Calu3 (cell line): ENCODE results near the gene OR11A1. TPM values are rescaled to one million over a fixed set of nuclear protein-coding genes. Genes with fewer than 3 reads are reported as not detected.

ENCODE experiments used
- BruUV-seq: library from RNA; stranded (reverse); fragments of 400-500 nt; replicated peaks from 2 replicates; lab custom pipeline; 2021; lab: Mats Ljungman, UMichigan
- CTCF ChIA-PET: fragments of 300-600 bp; sonication (Branson Sonifier 250); formaldehyde crosslinking; loops from one replicate; lab custom pipeline; 2022; ENCODE audit warnings: antibody characterized with exemption; lab: Charles Lee
- DNase-seq: peaks from one replicate; pipeline ENCODE4 v3.0.0; 2022
- H3K27ac Mint-ChIP-seq: one replicate; pipeline ENCODE4 v1.8.0; 2022; ENCODE audit warnings: mixed read lengths; ENCODE audit not compliant: unreplicated experiment
- H3K27me3 Mint-ChIP-seq: one replicate; pipeline ENCODE4 v1.8.0; 2022; ENCODE audit warnings: mixed read lengths; ENCODE audit not compliant: unreplicated experiment
- H3K36me3 Mint-ChIP-seq: one replicate; pipeline ENCODE4 v1.8.0; 2022; ENCODE audit warnings: mild to moderate bottlenecking, moderate library complexity, mixed read lengths; ENCODE audit not compliant: insufficient read depth, unreplicated experiment
- H3K4me1 Mint-ChIP-seq: one replicate; pipeline ENCODE4 v1.8.0; 2022; ENCODE audit warnings: mild to moderate bottlenecking, low read depth, mixed read lengths; ENCODE audit not compliant: unreplicated experiment
- H3K4me3 Mint-ChIP-seq: one replicate; pipeline ENCODE4 v1.8.0; 2022; ENCODE audit warnings: mild to moderate bottlenecking, low read depth, moderate library complexity, mixed read lengths; ENCODE audit not compliant: unreplicated experiment
- H3K9me3 Mint-ChIP-seq: one replicate; pipeline ENCODE4 v1.8.0; 2022; ENCODE audit warnings: low read depth, mixed read lengths; ENCODE audit not compliant: unreplicated experiment
- CTCF ChIP-seq: fragments of 200-600 bp; IDR thresholded peaks from one replicate; pipeline ENCODE4 v1.8.0; 2022; ENCODE audit warnings: antibody characterized with exemption; ENCODE audit not compliant: unreplicated experiment
- intact Hi-C: fragments of 100-400 bp; cut with micrococcal nuclease; formaldehyde crosslinking; loops from one replicate; pipeline ENCODE4 v1.10.0; 2022; ENCODE audit not compliant: unreplicated experiment
- total RNA-seq: library from RNA; stranded (reverse); gene quantifications from 2 replicates; pipeline ENCODE4 v1.2.3, GENCODE V29; 2022

OR11A1 gene
- total RNA-seq, 1 experiment from 2014 or later = not detected

GRCh38 chr6:29395331-29395730 lies 61.5 kb downstream of the OR11A1 start, which contains the start of gene OR12D2:
TSS of gene OR12D2 (plus strand) at chr6:29395631. CDS start at chr6:29396700, 1,069 bp downstream.
- Mint-ChIP-seq H3K4me1 (no peaks in the 10 kb centered on the region), H3K27me3 (no peaks in the 10 kb centered on the region), H3K4me3 (no peak within 1 kb of the TSS), H3K27ac (no peak within 1 kb of the TSS), H3K36me3 (no peaks in the 10 kb centered on the region), H3K9me3 (no peaks in the 10 kb centered on the region)
- CTCF ChIA-PET = no interaction called here
- TF ChIP-seq CTCF = no peak
- intact Hi-C loops = no loop called here
- no peak for DNase-seq
- no TSS peak for BruUV-seq

- Mint-ChIP-seq H3K4me1 (no peaks in the 10 kb centered on the region), H3K4me3 (no peak overlapping the region), H3K36me3 (no peaks in the 10 kb centered on the region), H3K27me3 (no peaks in the 10 kb centered on the region), H3K27ac (no peak overlapping the region), H3K9me3 (peaks cover 4% of the 10 kb centered on the region)
- no peak for TF ChIP-seq CTCF
- no peak for DNase-seq
- intact Hi-C loops = no loop called here
- no TSS peak for BruUV-seq
- CTCF ChIA-PET = interaction anchor here (0.7 kb wide), 1 partner anchor 122 kb away, joined by 3 read pairs; no protein-coding TSS in a partner anchor
Observed at GRCh38 chr6:29388533-29388932, 68.3 kb downstream of the OR11A1 start.

GRCh38 chr6:29376003-29376402 lies 80.9 kb downstream of the OR11A1 start:
- Mint-ChIP-seq H3K36me3 (no peaks in the 10 kb centered on the region), H3K4me3 (no peak overlapping the region), H3K4me1 (no peaks in the 10 kb centered on the region), H3K9me3 (no peaks in the 10 kb centered on the region), H3K27me3 (no peaks in the 10 kb centered on the region), H3K27ac (no peak overlapping the region)
- no peak for TF ChIP-seq CTCF
- DNase-seq = peak; percentile 29
- CTCF ChIA-PET = interaction anchor here (0.6 to 1.4 kb wide), 6 partner anchors 18 to 277 kb away, joined by 3 to 5 read pairs (median 3); no protein-coding TSS in a partner anchor
- intact Hi-C loops = loop anchor here (1.0 to 5.0 kb wide), 3 partner anchors 213 to 321 kb away; no protein-coding TSS in a partner anchor
- no TSS peak for BruUV-seq

Other genes with a start within 250 kb of the OR11A1 start
- not detected in 2 replicates for gene OR14J1, start 155.4 kb downstream of the OR11A1 start, total RNA-seq
- gene OR5V1, start 88.2 kb downstream of the OR11A1 start, total RNA-seq = not detected in 2 replicates
- gene OR12D3, start 81.8 kb downstream of the OR11A1 start, total RNA-seq = not detected in 2 replicates
- not detected in 2 replicates for gene OR12D2, start 61.4 kb downstream of the OR11A1 start, total RNA-seq
- gene OR12D1, start 42.1 kb downstream of the OR11A1 start, total RNA-seq = not detected in 2 replicates
- gene OR10C1, start 17.8 kb downstream of the OR11A1 start, total RNA-seq = not detected in 2 replicates
- gene OR2H1, start 84 bp upstream of the OR11A1 start, total RNA-seq = not detected in 2 replicates
- not detected in 2 replicates for gene MAS1L, start 30.9 kb upstream of the OR11A1 start, total RNA-seq
- 74.0 and 82.8 TPM in 2 replicates for gene UBD, start 102.7 kb upstream of the OR11A1 start, total RNA-seq
- gene OR2H2, start 128.1 kb upstream of the OR11A1 start, total RNA-seq = not detected in 2 replicates
- gene GABBR1, start 176.1 kb upstream of the OR11A1 start, total RNA-seq = 35.3 and 42.2 TPM in 2 replicates
- not detected in 2 replicates for gene MOG, start 200.0 kb upstream of the OR11A1 start, total RNA-seq
- 0.83 TPM in 1 of 2 replicates, not detected in the other for gene ZFP57, start 224.1 kb upstream of the OR11A1 start, total RNA-seq